HG03342 (cell line): Measurements from ENCODE around the gene CPXM1.
"Not testable (repeated sequence)": the region's sequence is repeated elsewhere in the genome, so short reads cannot be mapped to it uniquely, and the experiment has no call there.

Source experiments
- ATAC-seq: cut with Tn5 transposase; IDR thresholded peaks from one replicate; pipeline ENCODE4 v1.9.1; 2021; ENCODE audit warnings: mild to moderate bottlenecking, moderate library complexity; ENCODE audit not compliant: unreplicated experiment

The CPXM1 gene

DNA sequence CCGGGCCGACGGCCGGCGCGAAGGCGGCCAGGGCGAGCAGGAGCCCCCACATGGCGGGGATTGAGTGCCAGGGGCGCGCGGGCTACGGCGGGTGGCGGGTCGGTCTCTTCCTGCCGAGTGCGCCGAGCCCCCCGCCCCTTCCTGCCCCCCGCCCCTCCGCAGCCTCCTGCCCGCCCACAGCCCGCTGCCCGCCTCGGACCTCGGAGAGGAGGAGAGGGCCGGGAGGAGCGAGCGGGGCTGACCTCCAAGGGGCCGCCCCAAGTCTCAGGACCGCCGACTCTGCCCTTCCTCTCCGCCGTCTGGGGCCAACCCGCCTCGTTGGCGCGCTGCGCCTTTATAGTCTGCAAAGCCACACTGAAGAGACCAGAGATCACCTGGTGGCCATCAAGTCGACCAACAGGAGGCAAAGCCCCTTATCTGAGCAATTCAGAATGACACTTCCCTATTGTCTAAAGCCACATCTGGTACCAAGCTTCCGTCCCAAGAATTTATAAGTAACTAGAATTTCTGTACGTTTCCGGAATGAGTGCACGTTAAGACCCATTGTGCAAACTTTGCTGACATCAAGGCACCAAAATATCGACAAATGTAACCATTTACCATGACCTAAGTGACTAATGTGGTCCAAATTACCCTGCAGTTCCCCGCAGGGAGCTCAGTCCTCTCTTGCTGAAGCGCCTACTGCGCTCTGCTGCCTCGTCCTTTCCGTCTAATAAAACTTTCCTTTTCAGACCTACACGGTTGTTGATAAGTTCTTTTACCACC lies at the start of gene CPXM1:
Gene CPXM1 (minus strand): TSS at position 107 of the 765 bp plus-strand sequence. CDS start 55 bp downstream, at position 52.
- ATAC-seq = peak; percentile 75

DNA sequence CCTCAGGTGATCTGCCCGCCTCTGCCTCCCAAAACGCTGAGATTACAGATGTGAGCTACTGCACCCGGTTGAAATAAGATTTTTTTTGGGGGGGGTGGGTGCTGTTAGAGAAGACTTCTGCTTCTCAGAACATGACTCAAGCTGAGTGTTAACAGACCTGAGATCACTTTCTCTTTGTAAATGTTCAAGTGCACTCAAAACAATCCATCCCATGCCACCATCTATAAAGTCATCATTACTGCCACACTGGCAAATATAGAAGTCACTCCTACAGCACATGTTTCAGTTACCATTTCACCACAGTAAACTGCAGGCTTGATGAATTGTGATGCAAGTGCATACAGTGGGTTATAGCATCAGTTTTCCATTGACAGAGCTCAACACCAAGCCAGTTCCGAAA lies 49.1 kb upstream of the CPXM1 start:
- ATAC-seq = no peak

DNA sequence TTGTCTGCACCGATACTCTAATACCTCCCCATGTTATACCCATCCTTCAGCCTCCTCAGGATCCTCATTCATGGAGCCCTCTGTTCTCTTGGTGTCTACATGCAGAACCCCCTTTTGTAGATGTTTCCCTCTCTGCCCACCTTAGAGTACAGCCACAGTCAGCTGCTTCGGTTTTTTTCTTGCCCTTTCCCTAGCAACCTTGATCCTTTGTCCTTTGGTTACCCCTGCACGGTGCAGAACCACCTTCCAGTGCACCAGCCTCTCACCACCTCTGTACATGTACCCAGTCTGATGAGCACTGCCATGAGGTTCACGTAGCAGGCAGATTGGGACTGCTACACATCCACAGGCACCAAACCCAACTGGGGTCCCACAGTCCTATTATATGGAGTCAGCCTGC lies 47.4 kb upstream of the CPXM1 start:
- no peak for ATAC-seq

DNA sequence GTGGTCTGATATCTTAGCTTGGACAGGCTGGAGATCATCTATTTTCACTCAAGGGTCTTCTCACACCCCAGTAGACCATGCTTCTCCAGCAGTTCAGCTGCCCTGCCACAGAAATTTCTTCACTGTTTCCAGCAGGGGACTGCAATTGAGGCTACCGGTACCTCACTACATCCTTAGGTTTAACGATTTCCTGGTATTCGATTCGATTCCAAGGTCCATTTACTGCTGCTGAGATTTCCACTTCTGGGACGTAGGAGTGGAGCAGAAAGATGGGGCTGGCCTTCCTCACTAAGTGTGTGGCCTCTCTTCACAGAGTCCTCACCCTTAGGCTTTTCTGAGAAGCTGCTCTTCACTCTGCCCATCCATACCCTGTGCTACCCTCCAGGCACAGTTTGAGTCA lies 46.3 kb upstream of the CPXM1 start:
- no peak for ATAC-seq

DNA sequence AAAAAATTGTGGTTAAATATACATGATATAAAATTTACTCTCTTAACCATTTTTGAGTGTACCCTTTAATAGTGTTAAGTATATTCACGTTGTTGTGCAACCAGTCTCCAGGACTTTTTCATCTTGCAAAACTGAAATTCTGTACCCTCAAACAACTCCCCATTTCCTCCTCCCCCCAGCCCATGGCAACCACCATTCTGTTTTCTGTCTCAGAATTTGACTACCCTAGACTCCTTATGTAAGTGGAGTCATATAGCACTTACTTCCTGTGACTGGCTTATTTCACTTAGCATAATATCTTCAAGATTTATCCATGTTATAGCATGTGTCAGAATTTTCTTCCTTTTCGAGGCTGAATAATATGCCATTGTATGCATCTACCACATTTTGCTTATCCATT lies 45.2 kb upstream of the CPXM1 start:
- no peak for ATAC-seq

DNA sequence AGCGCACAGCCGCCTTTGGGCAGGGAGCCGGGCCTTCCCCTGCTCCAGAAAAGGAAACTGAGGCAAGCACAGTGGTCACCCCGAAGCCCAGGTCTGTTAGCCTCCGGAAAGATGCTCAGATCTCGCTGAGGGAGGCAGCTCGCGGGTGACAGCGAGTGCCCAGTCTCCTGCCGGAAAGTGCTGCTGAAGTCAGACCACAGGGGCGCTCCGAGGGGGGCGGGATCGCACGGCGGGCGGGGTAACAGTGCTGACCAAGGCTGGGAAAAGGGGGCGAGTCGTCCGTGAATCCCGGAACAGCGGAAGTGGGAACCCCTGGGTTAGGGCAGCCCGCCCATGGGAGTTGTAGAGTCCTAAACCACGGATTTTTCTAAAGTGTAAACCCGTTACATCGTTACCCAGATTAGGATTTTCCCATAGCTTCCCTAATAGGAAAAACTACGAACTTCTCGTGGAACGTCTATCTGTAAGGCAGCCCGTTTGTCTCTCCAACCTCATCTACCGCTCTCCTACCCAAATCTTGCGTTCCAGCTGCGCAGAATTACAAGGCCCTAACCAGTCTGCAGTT lies 40.6 kb upstream of the CPXM1 start:
- peak; percentile 28 for ATAC-seq

DNA sequence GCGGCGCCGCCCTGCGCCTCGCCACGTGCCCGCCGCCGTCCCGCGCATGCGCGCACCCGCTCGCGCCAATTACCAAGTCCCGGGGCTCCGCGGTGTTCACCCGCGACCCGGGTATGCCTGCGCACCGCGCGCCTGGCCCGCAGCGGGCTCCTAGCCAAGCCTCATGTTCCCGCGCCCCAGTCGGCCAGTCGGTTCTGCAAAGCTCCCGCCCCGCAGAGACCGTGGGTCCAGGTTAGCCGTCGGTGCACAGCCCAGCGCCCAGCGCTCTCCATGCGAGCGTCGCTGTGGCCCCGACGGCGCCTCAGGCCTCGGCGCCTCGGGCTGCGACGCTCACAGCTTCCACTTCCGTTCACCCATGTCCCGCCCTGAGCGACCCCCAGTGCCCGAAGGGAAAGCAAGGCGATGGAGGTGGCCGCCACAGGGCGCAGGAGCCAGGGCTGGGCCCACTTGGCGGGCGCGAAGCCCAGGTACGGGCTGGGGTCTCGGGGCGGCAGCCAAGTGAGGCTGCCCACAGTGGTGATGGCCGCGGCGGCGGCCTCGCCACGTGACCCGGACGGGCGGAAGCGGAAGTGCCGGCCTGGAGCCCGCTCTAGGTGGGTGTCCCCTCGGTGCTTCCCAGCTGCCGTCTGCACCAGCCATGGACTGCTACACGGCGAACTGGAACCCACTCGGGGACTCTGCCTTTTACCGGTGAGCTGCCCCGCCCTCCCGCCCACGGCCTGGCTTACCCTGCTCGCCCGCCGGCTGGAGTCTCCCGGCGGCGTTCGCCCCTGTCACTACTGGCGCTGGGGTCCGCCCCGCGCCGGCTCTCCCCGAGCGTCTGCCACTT lies 39.9 kb upstream of the CPXM1 start, which contains the start of the genes PCED1A and VPS16:
Gene PCED1A (minus strand): TSS at position 518 of the 829 bp plus-strand sequence. CDS start 743 bp downstream, outside the sequence.
Gene VPS16 (plus strand): TSS at position 608 of the 829 bp plus-strand sequence. CDS start 30 bp downstream, at position 638.
- peak; percentile 92 for ATAC-seq

DNA sequence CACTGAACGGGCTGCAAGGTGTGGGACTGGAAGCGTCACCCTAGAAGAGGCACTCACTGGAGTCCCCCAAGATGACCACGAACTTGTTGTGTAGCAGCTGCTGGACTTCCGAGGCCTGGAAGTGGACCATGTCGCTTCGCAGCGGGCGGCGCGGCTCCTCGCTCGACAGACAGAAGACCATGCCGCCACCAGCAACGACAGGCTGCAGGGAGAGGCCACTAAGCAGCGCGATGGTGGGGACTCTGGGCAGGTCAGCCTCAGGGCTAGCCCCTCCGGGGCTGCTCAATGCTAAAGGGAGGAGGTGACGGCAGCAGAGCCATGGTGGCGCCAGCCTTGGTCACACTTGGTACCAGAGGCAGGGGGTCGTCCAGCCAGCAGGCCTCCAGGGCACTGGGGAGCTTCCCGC lies 39.3 kb upstream of the CPXM1 start:
- ATAC-seq = no peak

DNA sequence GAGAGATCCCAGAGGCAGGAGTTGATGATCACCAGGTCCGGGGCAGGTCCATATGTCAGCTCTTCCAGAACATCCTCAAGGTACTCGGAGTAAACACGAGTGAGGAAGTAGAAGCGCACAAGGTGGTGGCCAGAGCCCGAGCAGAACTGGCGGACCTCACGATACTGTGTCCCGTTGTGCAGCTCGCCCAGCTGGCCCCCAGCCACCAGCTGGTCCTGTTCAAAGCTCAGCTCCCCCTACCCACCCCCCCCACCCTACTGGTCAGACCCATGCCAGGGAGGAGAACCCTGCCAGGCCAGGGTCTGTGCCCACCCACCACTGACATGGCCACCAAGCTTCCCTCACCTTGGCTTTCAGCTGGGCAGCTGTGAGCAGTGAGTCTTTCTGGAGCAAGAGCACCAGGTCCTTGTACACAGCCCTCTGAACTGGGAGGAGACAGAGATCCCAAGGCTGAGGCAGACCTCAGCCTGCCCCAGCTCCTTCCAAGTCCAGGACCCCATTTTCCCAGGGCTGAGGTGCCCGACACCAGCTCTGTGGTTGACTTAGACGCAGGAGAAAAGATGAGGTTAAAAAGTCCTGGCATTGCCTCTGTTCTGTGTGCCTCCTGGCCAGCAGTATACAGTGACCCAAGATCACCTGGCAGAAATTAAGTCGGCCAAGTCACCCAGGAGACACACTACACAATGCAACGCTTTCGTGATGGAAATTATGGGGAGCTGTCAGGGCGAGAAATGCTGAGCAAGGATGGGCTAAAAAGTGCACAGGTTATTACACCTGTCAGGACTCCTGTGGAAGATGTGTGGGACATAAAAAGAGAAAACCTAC lies 38.6 kb upstream of the CPXM1 start:
- no peak for ATAC-seq

DNA sequence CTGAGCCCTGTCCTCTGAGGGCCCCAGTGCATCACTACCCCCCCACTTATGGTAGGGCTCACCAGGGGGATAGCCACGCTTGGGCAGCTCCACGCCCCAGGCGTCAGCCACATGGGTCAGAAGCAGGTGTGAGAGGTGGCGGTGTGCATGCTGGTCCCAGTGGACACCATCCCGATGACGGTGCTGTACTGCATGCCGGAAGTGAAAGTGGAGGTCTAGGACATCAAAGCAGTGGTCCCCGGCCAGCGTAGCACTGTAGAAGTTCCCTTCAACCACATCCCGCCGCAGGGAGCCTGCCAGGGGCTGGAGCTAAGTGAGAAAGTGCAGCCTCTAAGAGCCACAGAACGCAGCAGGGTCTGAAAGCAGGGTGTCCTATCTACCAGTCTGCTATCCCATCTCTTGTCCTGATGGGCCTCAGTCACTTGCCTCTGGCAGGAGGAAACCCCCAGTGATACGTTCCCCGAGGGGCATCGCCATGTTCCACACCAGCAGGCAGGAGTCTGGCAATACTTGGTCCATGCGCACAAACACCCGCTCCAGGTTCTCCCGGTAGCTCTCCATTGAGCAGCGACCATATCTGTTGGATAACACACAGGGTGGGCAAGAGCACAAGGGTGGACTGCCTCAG lies 37.9 kb upstream of the CPXM1 start:
- no peak for ATAC-seq

DNA sequence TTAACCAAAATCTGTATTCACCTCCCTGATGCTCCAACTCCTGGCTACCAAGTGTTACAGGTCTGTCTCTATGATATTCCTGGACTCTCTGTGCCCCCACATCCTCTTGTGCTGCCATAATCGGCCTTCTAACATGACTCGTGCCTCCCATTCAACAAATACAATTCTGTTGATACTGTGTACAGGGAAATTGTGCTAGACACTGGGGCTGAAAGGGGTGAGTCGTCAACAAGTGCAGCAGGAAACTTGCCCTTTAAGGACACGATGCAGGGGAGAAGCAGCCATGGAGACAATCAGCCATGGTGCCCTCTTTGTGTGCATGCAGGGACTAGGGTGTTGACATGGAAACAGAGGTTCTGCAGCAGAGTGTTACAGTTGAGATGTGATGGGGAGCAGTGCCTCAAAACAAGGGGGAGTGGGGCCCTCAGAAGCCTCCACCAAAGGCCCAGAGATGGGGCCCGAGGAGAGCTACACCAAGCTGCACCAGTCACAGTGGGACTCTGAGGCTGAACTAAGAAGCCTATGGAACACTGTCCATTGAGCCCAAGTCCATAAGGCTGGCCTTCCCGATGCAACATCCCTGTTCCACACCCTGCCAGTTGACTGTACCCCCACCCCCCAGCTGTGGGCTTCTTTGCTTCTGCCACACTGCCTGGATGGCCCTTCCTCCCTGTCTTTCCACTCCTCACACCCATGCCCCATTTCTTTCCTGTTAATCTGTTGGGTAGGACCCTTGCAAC lies 37.0 kb upstream of the CPXM1 start:
- ATAC-seq = no peak

DNA sequence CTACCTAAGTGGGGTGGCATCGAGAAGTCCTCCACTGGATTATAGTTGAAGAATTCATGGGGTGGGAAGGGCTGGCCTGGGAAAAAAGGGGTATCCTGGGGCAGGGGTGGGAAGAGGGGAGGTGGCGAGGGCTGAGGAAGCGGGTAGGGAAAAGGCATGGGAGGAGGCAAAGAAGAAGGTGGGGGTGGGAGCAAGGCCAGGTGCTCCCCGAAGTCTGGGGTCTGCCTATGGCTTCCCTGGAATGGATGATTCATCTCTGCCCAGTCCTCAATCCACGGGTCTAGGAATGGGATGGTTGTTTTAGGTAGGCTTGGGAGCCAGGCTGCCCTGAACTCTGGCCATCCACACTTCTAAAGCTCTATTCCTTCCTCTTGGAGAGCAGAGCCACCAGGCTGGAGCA lies 35.6 kb upstream of the CPXM1 start:
- ATAC-seq = no peak

DNA sequence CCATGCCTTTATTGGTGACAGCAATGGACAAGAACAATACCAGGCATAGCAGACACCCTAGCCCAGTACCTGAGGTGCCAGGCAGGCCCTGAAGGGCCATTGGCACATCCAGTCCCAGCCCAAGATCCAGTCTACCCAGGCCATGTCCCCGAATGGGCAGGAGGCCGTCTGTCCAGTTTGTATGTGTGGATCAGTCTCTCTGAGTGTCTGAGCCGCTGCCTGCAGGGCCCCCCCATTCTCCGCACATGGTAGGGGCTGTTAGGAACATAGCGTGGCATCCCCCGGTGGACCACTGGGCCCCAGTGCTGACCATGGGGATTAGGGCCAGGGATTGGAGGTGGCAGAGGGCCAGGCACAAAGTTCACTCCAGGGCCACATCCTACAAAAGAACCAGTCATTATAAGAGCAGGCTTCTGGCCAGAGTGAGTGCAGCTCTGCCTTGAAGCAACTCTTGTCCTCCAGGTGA lies 34.9 kb upstream of the CPXM1 start:
- ATAC-seq = no peak

DNA sequence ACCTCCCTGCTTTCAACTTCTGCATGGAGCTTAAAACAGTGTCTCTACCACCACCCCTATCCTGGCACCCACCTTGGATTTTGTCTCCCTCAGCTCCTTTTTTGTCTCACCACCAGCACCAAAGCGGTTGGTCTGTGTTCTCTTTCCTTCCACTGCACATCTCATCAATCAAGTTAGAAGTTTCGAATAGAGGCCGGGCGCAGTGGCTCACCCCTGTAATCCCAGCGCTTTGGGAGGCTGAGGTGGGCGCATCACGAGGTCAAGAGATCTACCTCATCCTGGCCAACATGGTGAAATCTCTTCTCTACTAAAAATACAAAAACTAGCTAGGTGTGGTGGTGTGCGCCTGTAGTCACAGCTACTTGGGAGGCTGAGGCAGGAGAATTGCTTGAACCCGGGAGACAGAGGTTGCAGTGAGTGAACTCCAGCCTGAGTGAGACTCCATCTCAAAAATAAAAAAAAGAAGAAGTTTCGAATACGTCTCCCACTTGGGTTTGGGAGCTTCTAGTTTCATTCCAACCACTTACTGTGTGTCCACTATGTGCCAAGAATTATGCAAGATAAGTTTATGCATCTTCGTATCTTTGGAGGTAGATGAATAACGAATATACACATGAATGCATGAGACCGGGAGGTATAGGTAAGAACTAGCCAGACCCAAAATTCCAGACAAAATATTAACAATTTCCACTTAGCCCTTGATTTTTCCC lies 34.1 kb upstream of the CPXM1 start:
- ATAC-seq = no peak

DNA sequence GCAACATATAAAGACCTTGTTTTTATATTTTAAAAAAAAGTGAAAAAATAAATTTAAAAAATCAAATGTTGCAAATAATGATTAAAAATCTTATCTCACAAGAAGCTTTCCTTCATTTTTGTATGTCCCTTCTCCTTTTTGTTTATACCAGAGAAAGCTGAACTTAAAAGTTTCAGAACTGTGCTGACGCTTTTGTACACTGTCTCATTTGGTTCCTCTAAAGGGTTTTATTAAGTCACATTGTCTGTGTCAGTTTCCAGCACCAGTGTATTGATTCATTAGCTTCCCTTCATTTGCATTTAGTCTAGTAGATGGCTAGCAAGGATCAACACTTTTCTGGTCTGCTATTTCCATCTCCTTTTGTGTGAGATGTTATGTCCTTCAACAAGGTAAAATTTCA lies 33.3 kb upstream of the CPXM1 start:
- no peak for ATAC-seq

DNA sequence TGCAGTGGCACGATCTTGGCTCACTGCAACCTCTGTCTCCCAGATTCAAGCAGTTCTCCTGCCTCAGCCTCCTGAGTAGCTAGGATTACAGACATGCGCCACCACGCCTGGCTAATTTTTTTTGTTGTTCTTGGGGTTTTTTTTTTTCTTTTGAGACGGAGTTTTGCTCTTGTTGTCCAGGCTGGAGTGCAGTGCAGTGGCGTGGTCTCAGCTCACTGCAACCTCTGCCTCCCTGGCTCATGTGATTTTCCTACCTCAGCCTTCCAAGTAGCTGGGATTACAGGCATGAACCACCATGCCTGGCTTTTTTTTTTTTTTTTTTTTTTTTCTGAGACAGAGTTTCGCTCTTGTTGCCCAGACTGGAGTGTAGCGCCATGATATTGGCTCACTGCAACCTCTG lies 30.8 kb upstream of the CPXM1 start:
- ATAC-seq = not testable (repeated sequence)

DNA sequence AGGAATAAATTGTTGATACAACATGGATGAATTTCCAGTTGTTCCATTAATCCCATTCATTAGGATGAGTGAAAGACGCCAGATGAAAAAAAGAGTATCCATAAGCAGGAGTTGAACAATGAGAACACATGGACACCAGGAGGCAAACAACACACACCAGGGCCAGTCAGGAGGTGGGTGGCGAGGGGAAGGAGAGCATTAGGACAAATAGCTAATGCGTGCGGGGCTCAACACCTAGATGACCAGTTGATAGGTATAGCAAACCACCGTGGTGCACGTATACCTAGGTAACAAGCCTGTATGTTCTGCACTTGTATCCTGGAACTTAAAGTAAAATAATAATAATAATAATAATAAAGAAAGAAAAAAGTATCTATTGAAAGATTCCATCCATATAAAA lies 28.9 kb upstream of the CPXM1 start:
- ATAC-seq = no peak

DNA sequence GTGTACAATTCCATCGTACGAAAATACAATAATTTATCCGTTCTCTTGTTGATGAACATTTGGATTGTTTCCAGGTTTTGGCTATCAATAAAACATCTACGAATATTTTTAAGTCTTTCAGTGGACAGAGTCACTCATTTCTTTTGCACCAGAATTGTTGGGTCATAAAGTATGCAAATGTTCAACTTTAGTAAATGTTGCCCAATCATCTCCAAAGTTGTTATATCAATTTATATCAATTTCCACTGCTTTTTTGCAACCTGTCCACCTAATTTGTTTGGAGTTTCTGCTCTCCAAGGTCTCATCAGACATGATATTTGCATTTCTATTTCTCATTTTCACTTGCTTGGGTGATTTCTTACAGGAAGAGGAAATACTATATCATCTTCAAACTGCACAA lies 26.2 kb upstream of the CPXM1 start:
- ATAC-seq = no peak

DNA sequence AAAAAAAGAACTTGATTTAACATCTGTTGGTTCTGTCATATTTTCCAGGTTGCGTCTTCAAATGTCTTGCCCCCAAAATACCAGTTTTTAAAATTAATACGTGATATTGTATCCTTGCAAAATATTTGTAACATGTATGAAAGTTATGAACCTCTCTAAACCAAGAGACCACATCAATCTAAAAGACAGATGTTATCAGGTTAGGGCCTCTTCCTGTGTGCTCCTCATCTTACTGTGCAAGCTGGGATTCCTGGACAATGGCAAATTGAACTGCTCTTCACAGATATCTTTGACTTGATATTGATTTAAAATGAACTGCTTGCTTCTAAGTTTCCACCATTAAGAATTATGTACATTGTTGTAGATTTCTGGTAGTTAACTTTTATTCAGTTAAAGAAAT lies 25.3 kb upstream of the CPXM1 start:
- ATAC-seq = no peak
